ENCODE data around the gene SORCS2.

DNA sequence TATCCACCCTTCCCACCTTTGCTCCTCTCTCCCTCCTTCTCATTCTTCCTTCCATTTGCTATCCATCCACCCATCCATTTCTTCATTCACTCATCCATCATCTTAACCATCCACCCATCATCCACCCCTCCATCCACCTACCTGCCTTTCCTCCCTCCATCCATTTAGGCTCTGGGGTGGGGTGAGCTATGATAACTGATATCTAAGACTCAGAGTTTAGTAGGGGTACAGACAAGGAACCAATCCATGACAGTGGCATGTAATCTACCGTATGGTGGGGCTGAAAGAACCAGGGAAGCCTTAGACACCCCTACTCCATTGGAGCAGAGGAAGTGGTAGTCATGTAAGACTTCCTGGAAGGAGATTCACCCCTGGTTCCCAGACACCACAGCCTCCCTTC is 219.2 kb downstream of the SORCS2 start:
- TF ChIP-seq, protein P1, sequence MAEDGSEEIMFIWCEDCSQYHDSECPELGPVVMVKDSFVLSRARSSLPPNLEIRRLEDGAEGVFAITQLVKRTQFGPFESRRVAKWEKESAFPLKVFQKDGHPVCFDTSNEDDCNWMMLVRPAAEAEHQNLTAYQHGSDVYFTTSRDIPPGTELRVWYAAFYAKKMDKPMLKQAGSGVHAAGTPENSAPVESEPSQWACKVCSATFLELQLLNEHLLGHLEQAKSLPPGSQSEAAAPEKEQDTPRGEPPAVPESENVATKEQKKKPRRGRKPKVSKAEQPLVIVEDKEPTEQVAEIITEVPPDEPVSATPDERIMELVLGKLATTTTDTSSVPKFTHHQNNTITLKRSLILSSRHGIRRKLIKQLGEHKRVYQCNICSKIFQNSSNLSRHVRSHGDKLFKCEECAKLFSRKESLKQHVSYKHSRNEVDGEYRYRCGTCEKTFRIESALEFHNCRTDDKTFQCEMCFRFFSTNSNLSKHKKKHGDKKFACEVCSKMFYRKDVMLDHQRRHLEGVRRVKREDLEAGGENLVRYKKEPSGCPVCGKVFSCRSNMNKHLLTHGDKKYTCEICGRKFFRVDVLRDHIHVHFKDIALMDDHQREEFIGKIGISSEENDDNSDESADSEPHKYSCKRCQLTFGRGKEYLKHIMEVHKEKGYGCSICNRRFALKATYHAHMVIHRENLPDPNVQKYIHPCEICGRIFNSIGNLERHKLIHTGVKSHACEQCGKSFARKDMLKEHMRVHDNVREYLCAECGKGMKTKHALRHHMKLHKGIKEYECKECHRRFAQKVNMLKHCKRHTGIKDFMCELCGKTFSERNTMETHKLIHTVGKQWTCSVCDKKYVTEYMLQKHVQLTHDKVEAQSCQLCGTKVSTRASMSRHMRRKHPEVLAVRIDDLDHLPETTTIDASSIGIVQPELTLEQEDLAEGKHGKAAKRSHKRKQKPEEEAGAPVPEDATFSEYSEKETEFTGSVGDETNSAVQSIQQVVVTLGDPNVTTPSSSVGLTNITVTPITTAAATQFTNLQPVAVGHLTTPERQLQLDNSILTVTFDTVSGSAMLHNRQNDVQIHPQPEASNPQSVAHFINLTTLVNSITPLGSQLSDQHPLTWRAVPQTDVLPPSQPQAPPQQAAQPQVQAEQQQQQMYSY (CRISPR knock-in tag; IDR thresholded peaks at IDR 0.05) = no peak
- TF ChIP-seq, protein P2, sequence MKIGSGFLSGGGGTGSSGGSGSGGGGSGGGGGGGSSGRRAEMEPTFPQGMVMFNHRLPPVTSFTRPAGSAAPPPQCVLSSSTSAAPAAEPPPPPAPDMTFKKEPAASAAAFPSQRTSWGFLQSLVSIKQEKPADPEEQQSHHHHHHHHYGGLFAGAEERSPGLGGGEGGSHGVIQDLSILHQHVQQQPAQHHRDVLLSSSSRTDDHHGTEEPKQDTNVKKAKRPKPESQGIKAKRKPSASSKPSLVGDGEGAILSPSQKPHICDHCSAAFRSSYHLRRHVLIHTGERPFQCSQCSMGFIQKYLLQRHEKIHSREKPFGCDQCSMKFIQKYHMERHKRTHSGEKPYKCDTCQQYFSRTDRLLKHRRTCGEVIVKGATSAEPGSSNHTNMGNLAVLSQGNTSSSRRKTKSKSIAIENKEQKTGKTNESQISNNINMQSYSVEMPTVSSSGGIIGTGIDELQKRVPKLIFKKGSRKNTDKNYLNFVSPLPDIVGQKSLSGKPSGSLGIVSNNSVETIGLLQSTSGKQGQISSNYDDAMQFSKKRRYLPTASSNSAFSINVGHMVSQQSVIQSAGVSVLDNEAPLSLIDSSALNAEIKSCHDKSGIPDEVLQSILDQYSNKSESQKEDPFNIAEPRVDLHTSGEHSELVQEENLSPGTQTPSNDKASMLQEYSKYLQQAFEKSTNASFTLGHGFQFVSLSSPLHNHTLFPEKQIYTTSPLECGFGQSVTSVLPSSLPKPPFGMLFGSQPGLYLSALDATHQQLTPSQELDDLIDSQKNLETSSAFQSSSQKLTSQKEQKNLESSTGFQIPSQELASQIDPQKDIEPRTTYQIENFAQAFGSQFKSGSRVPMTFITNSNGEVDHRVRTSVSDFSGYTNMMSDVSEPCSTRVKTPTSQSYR (CRISPR knock-in tag; IDR thresholded peaks at IDR 0.05; ENCODE audit: borderline replicate concordance) = no peak
- TF ChIP-seq, protein P3, sequence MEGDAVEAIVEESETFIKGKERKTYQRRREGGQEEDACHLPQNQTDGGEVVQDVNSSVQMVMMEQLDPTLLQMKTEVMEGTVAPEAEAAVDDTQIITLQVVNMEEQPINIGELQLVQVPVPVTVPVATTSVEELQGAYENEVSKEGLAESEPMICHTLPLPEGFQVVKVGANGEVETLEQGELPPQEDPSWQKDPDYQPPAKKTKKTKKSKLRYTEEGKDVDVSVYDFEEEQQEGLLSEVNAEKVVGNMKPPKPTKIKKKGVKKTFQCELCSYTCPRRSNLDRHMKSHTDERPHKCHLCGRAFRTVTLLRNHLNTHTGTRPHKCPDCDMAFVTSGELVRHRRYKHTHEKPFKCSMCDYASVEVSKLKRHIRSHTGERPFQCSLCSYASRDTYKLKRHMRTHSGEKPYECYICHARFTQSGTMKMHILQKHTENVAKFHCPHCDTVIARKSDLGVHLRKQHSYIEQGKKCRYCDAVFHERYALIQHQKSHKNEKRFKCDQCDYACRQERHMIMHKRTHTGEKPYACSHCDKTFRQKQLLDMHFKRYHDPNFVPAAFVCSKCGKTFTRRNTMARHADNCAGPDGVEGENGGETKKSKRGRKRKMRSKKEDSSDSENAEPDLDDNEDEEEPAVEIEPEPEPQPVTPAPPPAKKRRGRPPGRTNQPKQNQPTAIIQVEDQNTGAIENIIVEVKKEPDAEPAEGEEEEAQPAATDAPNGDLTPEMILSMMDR (CRISPR knock-in tag; IDR thresholded peaks at IDR 0.05) = no peak
- TF ChIP-seq RBFOX2 (IDR thresholded peaks at IDR 0.05; ENCODE audit: low read depth, low read length) (no peak), CBFB (CRISPR knock-in tag; IDR thresholded peaks at IDR 0.05) (no peak), BHLHE40 (IDR thresholded peaks at IDR 0.05; ENCODE audit: low read length) (no peak)
- TF ChIP-seq, protein P4, sequence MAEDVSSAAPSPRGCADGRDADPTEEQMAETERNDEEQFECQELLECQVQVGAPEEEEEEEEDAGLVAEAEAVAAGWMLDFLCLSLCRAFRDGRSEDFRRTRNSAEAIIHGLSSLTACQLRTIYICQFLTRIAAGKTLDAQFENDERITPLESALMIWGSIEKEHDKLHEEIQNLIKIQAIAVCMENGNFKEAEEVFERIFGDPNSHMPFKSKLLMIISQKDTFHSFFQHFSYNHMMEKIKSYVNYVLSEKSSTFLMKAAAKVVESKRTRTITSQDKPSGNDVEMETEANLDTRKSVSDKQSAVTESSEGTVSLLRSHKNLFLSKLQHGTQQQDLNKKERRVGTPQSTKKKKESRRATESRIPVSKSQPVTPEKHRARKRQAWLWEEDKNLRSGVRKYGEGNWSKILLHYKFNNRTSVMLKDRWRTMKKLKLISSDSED (CRISPR knock-in tag; IDR thresholded peaks at IDR 0.05) = no peak
- TF ChIP-seq, protein P5, sequence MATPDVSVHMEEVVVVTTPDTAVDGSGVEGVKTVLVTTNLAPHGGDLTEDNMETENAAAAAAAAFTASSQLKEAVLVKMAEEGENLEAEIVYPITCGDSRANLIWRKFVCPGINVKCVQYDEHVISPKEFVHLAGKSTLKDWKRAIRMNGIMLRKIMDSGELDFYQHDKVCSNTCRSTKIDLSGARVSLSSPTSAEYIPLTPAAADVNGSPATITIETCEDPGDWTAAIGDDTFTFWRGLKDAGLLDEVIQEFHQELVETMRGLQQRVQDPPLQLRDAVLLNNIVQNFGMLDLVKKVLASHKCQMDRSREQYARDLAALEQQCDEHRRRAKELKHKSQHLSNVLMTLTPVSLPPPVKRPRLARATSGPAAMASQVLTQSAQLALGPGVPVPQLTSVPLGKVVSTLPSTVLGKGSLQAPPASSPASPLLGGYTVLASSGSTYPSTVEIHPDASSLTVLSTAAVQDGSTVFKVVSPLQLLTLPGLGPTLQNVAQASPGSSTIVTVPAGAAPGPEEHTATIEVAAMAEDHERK (CRISPR knock-in tag; IDR thresholded peaks at IDR 0.05; ENCODE audit: low read depth) = no peak
- TF ChIP-seq, protein P6, sequence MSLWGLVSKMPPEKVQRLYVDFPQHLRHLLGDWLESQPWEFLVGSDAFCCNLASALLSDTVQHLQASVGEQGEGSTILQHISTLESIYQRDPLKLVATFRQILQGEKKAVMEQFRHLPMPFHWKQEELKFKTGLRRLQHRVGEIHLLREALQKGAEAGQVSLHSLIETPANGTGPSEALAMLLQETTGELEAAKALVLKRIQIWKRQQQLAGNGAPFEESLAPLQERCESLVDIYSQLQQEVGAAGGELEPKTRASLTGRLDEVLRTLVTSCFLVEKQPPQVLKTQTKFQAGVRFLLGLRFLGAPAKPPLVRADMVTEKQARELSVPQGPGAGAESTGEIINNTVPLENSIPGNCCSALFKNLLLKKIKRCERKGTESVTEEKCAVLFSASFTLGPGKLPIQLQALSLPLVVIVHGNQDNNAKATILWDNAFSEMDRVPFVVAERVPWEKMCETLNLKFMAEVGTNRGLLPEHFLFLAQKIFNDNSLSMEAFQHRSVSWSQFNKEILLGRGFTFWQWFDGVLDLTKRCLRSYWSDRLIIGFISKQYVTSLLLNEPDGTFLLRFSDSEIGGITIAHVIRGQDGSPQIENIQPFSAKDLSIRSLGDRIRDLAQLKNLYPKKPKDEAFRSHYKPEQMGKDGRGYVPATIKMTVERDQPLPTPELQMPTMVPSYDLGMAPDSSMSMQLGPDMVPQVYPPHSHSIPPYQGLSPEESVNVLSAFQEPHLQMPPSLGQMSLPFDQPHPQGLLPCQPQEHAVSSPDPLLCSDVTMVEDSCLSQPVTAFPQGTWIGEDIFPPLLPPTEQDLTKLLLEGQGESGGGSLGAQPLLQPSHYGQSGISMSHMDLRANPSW (CRISPR knock-in tag; IDR thresholded peaks at IDR 0.05; ENCODE audit: borderline replicate concordance) = no peak
